Measurements from ENCODE around the gene CLCN1.

- TF ChIP-seq POLR2AphosphoS5 (IDR thresholded peaks at IDR 0.05; ENCODE audit: low read depth) (no peak), CTCF (IDR thresholded peaks at IDR 0.05; ENCODE audit: insufficient read depth, low read length) (no peak), GABPA (IDR thresholded peaks at IDR 0.05; ENCODE audit: low read depth) (no peak), REST (IDR thresholded peaks at IDR 0.05; ENCODE audit: insufficient replicate concordance, low read depth) (no peak), SPI1 (IDR thresholded peaks at IDR 0.05; ENCODE audit: borderline replicate concordance, low read depth) (no peak)
Measured at GRCh38 chr7:143272871-143273270, 43.0 kb upstream of the CLCN1 start.

Measured in HL-60 (cell line).